GM19455 (cell line): ENCODE measurements around the gene UTP14C.
"Not testable (repeated sequence)": the region's sequence is repeated elsewhere in the genome, so short reads cannot be mapped to it uniquely, and the experiment has no call there.

ENCODE experiments used
- ATAC-seq: cut with Tn5 transposase; IDR thresholded peaks from one replicate; pipeline ENCODE4 v1.9.1; 2021; ENCODE audit not compliant: unreplicated experiment

Gene UTP14C

GRCh38 chr13:52034616-52035226, 10.2 kb downstream of the UTP14C start:
- ATAC-seq = no peak

GRCh38 chr13:52036037-52036436, 11.5 kb downstream of the UTP14C start:
- no peak for ATAC-seq

- no peak for ATAC-seq
Measured at GRCh38 chr13:52043675-52044074, 19.2 kb downstream of the UTP14C start.

GRCh38 chr13:52047463-52047862, 23.0 kb downstream of the UTP14C start:
- ATAC-seq = no peak

GRCh38 chr13:52048516-52048915, 24.0 kb downstream of the UTP14C start:
- no peak for ATAC-seq

GRCh38 chr13:52051400-52051799, 26.9 kb downstream of the UTP14C start:
- no peak for ATAC-seq

GRCh38 chr13:52053460-52053859, 29.0 kb downstream of the UTP14C start:
- ATAC-seq = no peak

- not testable (repeated sequence) for ATAC-seq
Measured at GRCh38 chr13:52061064-52061463, 36.6 kb downstream of the UTP14C start.

- no peak for ATAC-seq
Measured at GRCh38 chr13:52061587-52061986, 37.1 kb downstream of the UTP14C start.

- ATAC-seq = no peak
Measured at GRCh38 chr13:52067237-52067636, 42.7 kb downstream of the UTP14C start.

GRCh38 chr13:52070929-52071523, 46.5 kb downstream of the UTP14C start:
- no peak for ATAC-seq
